Stomach smooth muscle (tissue), 2 donors: ENCODE measurements around the gene PHF21B.
A peak's percentile ranks its signal among the peaks of the same experiment; 100 is the strongest.

ENCODE experiments used
- H3K27ac ChIP-seq: one replicate; pipeline ENCODE4 v1.7.0; 2013; ENCODE audit warnings: mild to moderate bottlenecking, low read length, inconsistent platforms
- H3K27me3 ChIP-seq, 2 donors: one replicate each; pipeline ENCODE4 v1.7.0; 2013; ENCODE audit warnings: low read length in 2 of 2; ENCODE audit not compliant: insufficient read depth in 2 of 2, control insufficient read depth in 1 of 2
- H3K36me3 ChIP-seq, 2 donors: one replicate each; pipeline ENCODE4 v1.7.0; 2013; ENCODE audit warnings: low read length in 2 of 2; ENCODE audit not compliant: control insufficient read depth in 2 of 2, insufficient read depth in 2 of 2
- H3K4me1 ChIP-seq: one replicate; pipeline ENCODE4 v1.7.0; 2013; ENCODE audit warnings: low read length; ENCODE audit not compliant: control insufficient read depth, insufficient read depth
- H3K4me3 ChIP-seq, 2 donors: one replicate each; pipeline ENCODE4 v1.7.0; 2013; ENCODE audit warnings: low read length in 2 of 2
- H3K9ac ChIP-seq, 2 donors: one replicate each; pipeline ENCODE4 v1.7.0; 2013; ENCODE audit warnings: low read length in 2 of 2, mild to moderate bottlenecking in 1 of 2
- H3K9me3 ChIP-seq, 2 donors: one replicate each; pipeline ENCODE4 v1.7.0; 2013; ENCODE audit warnings: low read length in 2 of 2; ENCODE audit not compliant: control insufficient read depth in 2 of 2
- donor health status: healthy.
- donor health status: Pancreatic carcinoma.

PHF21B gene

GRCh38 chr22:44933666-44934453 lies 75.9 kb downstream of the PHF21B start:
- no peaks in the 10 kb centered on the region for H3K36me3 ChIP-seq
- H3K4me3 ChIP-seq, result no peak overlapping the region
- no peak overlapping the region for H3K9ac ChIP-seq
- H3K27me3 ChIP-seq, result no peaks in the 10 kb centered on the region
- no peaks in the 10 kb centered on the region for H3K9me3 ChIP-seq
- H3K27ac ChIP-seq, result no peak overlapping the region
- peaks cover 10% of the 10 kb centered on the region for H3K4me1 ChIP-seq

GRCh38 chr22:44932493-44932892 lies 77.3 kb downstream of the PHF21B start:
- no peaks in the 10 kb centered on the region for H3K36me3 ChIP-seq
- no peak overlapping the region for H3K9ac ChIP-seq
- no peaks in the 10 kb centered on the region for H3K27me3 ChIP-seq
- no peak overlapping the region for H3K27ac ChIP-seq
- no peaks in the 10 kb centered on the region for H3K9me3 ChIP-seq
- H3K4me1 ChIP-seq, result peaks cover 10% of the 10 kb centered on the region
- H3K4me3 ChIP-seq, result no peak overlapping the region

- Histone ChIP-seq H3K4me1 (peaks cover 10% of the 10 kb centered on the region), H3K9me3 (no peaks in the 10 kb centered on the region), H3K27me3 (no peaks in the 10 kb centered on the region), H3K9ac (no peak overlapping the region), H3K27ac (no peak overlapping the region), H3K4me3 (peak overlapping the region in 1 of 2 donors; percentile 35), H3K36me3 (no peaks in the 10 kb centered on the region)
Observed at GRCh38 chr22:44931766-44932165, 78.0 kb downstream of the PHF21B start.

GRCh38 chr22:44931077-44931540 lies 78.7 kb downstream of the PHF21B start:
- H3K4me3 ChIP-seq, result peak overlapping the region in 1 of 2 donors; percentile 35
- H3K27ac ChIP-seq, result no peak overlapping the region
- H3K9ac ChIP-seq, result no peak overlapping the region
- no peaks in the 10 kb centered on the region for H3K9me3 ChIP-seq
- no peaks in the 10 kb centered on the region for H3K27me3 ChIP-seq
- no peaks in the 10 kb centered on the region for H3K36me3 ChIP-seq
- peaks cover 10% of the 10 kb centered on the region for H3K4me1 ChIP-seq

GRCh38 chr22:44930711-44931035 lies 79.1 kb downstream of the PHF21B start:
- Histone ChIP-seq H3K9ac (no peak overlapping the region), H3K4me3 (no peak overlapping the region), H3K4me1 (peaks cover 10% of the 10 kb centered on the region), H3K36me3 (no peaks in the 10 kb centered on the region), H3K27me3 (no peaks in the 10 kb centered on the region), H3K9me3 (no peaks in the 10 kb centered on the region), H3K27ac (no peak overlapping the region)

GRCh38 chr22:44930016-44930710 lies 79.6 kb downstream of the PHF21B start:
- Histone ChIP-seq H3K27ac (no peak overlapping the region), H3K4me3 (no peak overlapping the region), H3K36me3 (no peaks in the 10 kb centered on the region), H3K27me3 (no peaks in the 10 kb centered on the region), H3K9me3 (no peaks in the 10 kb centered on the region), H3K4me1 (peaks cover 10% of the 10 kb centered on the region), H3K9ac (no peak overlapping the region)

GRCh38 chr22:44929359-44930015 lies 80.3 kb downstream of the PHF21B start:
- no peak overlapping the region for H3K9ac ChIP-seq
- no peak overlapping the region for H3K4me3 ChIP-seq
- peaks cover 0 to 6% of the 10 kb centered on the region in 2 donors for H3K9me3 ChIP-seq
- no peak overlapping the region for H3K27ac ChIP-seq
- H3K36me3 ChIP-seq, result no peaks in the 10 kb centered on the region
- peaks cover 10% of the 10 kb centered on the region for H3K4me1 ChIP-seq
- no peaks in the 10 kb centered on the region for H3K27me3 ChIP-seq

GRCh38 chr22:44928711-44929358 lies 81.0 kb downstream of the PHF21B start:
- H3K36me3 ChIP-seq, result no peaks in the 10 kb centered on the region
- no peak overlapping the region for H3K4me3 ChIP-seq
- H3K27ac ChIP-seq, result no peak overlapping the region
- peaks cover 0 to 10% of the 10 kb centered on the region in 2 donors for H3K9me3 ChIP-seq
- peaks cover 10% of the 10 kb centered on the region for H3K4me1 ChIP-seq
- H3K9ac ChIP-seq, result no peak overlapping the region
- no peaks in the 10 kb centered on the region for H3K27me3 ChIP-seq

- H3K36me3 ChIP-seq, result no peaks in the 10 kb centered on the region
Observed at GRCh38 chr22:44928136-44928463, 81.7 kb downstream of the PHF21B start.

GRCh38 chr22:44927463-44928135 lies 82.2 kb downstream of the PHF21B start:
- H3K36me3 ChIP-seq, result no peaks in the 10 kb centered on the region
- no peak overlapping the region for H3K9ac ChIP-seq
- H3K27me3 ChIP-seq, result no peaks in the 10 kb centered on the region

More at GRCh38 chr22:44928136-44928463, 81.7 kb downstream of the PHF21B start:
- no peak overlapping the region for H3K4me3 ChIP-seq
- no peak overlapping the region for H3K9ac ChIP-seq
- H3K9me3 ChIP-seq, result peaks cover 0 to 10% of the 10 kb centered on the region in 2 donors
- H3K27me3 ChIP-seq, result no peaks in the 10 kb centered on the region
- no peak overlapping the region for H3K27ac ChIP-seq
- H3K4me1 ChIP-seq, result peaks cover 10% of the 10 kb centered on the region

More at GRCh38 chr22:44927463-44928135, 82.2 kb downstream of the PHF21B start:
- H3K4me3 ChIP-seq, result no peak overlapping the region
- peaks cover 0 to 10% of the 10 kb centered on the region in 2 donors for H3K9me3 ChIP-seq
- peaks cover 10% of the 10 kb centered on the region for H3K4me1 ChIP-seq
- H3K27ac ChIP-seq, result no peak overlapping the region
